Activated CD8-positive, alpha-beta T cell treated with anti-CD3 and anti-CD28 coated beads for 36 hours (primary cell): ENCODE measurements around the gene TRAPPC4. TPM values are rescaled to one million over a fixed set of nuclear protein-coding genes. Genes with fewer than 3 reads are reported as not detected.

Experiments
- ATAC-seq: fragments of 200-7000 bp; cut with Tn5 transposase; one replicate; pipeline ENCODE4 v1.10.0; 2021; ENCODE audit warnings: mild to moderate bottlenecking, moderate library complexity
- CTCF ChIA-PET: fragments of 350-600 bp; sonication (Branson Sonifier 250); formaldehyde crosslinking; loops from one replicate; lab custom pipeline; 2021; ENCODE audit warnings: antibody characterized with exemption; lab: Charles Lee
- POLR2A ChIA-PET: fragments of 350-600 bp; sonication (Branson Sonifier 250); formaldehyde crosslinking; loops from one replicate; lab custom pipeline; 2021; ENCODE audit warnings: antibody characterized with exemption; lab: Charles Lee
- DNase-seq: peaks from one replicate; pipeline ENCODE4 v3.0.0-alpha.2; 2020
- H3K27ac Mint-ChIP-seq: one replicate; pipeline ENCODE4 v1.8.0; 2021; ENCODE audit warnings: mild to moderate bottlenecking, mixed read lengths
- H3K27me3 Mint-ChIP-seq: one replicate; pipeline ENCODE4 v1.8.0; 2021; ENCODE audit warnings: mixed read lengths
- H3K36me3 Mint-ChIP-seq: one replicate; pipeline ENCODE4 v1.8.0; 2021; ENCODE audit warnings: low read depth, mixed read lengths
- H3K4me1 Mint-ChIP-seq: one replicate; pipeline ENCODE4 v1.8.0; 2021; ENCODE audit warnings: low read depth, mixed read lengths
- H3K4me3 Mint-ChIP-seq: one replicate; pipeline ENCODE4 v1.8.0; 2021; ENCODE audit warnings: mild to moderate bottlenecking, moderate library complexity, mixed read lengths
- H3K9me3 Mint-ChIP-seq: one replicate; pipeline ENCODE4 v1.8.0; 2021; ENCODE audit warnings: mixed read lengths
- CTCF ChIP-seq: fragments of 200-600 bp; IDR thresholded peaks from one replicate; pipeline ENCODE4 v1.8.0; 2022; ENCODE audit warnings: antibody characterized with exemption, mild to moderate bottlenecking
- intact Hi-C: fragments of 100-400 bp; cut with micrococcal nuclease; formaldehyde crosslinking; loops from one replicate; pipeline ENCODE4 v1.10.0; 2022
- total RNA-seq, 2 experiments: library from RNA; stranded (reverse); gene quantifications; one replicate each; pipeline ENCODE4 v1.2.3, GENCODE V29; 2021

Gene TRAPPC4
- total RNA-seq, 2 experiments from 2014 or later: 69.5 to 71.4 TPM

DNA sequence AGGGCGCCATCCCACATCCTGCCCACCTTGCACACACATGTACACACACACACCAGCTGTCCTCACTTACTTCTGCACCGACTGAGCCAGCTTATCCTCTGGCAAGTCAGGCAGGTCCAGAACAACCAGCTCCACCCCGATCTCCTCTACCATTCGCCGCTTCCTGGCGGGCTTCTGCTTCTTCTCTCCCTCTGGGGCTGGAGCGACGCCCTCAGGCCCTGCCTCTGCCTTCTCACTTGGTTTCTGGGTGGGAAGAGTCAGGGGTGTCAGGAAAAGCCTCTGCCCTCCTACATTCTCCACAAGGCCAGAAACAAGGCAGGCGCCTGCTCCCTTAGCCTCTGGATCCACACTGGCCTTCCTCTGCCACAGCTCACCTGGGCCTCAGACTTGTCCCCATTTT lies 30.1 kb downstream of the TRAPPC4 start:
- ATAC-seq (no peak), DNase-seq (no peak)
- ChIA-PET CTCF (interaction anchor here (2.0 kb wide), 1 partner anchor 17 kb away, joined by 7 read pairs; the partner anchor contains the start of gene SLC37A4), POLR2A (interaction anchor here (0.6 to 2.0 kb wide), 5 partner anchors 8 to 65 kb away, joined by 3 to 10 read pairs (median 3); partner anchors contain the start of gene HYOU1)
- Mint-ChIP-seq H3K4me3 (no peak overlapping the region), H3K27ac (no peak overlapping the region), H3K9me3 (no peaks in the 10 kb centered on the region), H3K36me3 (peaks cover 57% of the 10 kb centered on the region), H3K4me1 (peaks cover 21% of the 10 kb centered on the region), H3K27me3 (no peaks in the 10 kb centered on the region)
- TF ChIP-seq CTCF: no peak
- intact Hi-C loops: no loop called here

- Mint-ChIP-seq H3K4me3 (no peak overlapping the region), H3K36me3 (peaks cover 61% of the 10 kb centered on the region), H3K27me3 (no peaks in the 10 kb centered on the region), H3K27ac (no peak overlapping the region), H3K9me3 (no peaks in the 10 kb centered on the region), H3K4me1 (peaks cover 21% of the 10 kb centered on the region)
- DNase-seq (no peak), ATAC-seq (no peak)
- CTCF ChIA-PET: interaction anchor here (2.0 kb wide), 1 partner anchor 18 kb away, joined by 7 read pairs; the partner anchor contains the start of gene SLC37A4
- no peak for TF ChIP-seq CTCF
- POLR2A ChIA-PET: interaction anchor here (0.6 kb wide), 1 partner anchor 45 kb away, joined by 3 read pairs; no protein-coding TSS in a partner anchor
- intact Hi-C loops: no loop called here
Measured at GRCh38 chr11:119049081-119049480, 30.5 kb downstream of the TRAPPC4 start.

DNA sequence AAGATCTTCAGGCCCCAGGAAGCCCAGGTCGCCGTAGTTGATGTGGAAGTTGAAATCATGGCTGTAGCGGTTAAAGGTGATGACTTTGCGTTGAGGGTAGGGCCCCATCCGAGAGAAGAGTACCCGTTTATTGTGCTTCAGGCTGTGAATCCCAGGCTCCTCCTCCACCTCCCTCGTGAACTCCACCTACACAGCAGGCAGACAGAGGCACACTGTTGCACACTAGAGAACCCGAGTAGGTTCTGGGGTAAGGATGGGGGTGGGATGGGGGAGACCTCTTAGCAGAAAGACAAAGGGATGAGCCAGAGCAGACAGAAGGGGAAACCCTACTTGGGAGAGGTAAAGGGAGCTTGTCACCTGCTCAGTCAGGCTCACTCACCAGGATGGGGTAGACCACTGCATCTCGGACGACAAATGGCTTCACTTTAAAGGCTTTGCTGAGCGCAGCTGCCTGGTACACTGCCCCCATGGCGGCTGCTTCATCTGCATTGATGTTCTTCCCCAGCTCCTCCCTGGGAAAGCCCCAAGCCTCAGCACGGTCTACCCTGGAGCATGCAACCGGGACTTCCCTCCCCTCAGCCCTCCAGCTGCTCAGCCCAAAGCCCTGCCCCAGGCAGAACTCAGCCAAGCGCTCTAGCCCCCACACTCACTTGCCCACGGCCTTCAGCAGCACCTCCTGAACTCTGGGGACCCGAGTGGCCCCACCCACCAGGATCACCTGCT lies 33.0 kb downstream of the TRAPPC4 start:
- DNase-seq: peak; percentile 34
- H3K9me3 Mint-ChIP-seq: no peaks in the 10 kb centered on the region
- peak; percentile 28 for ATAC-seq
- no peak for TF ChIP-seq CTCF
- ChIA-PET POLR2A (interaction anchor here (0.6 to 1.9 kb wide), 7 partner anchors 9 to 1826 kb away, joined by 3 to 9 read pairs (median 3); partner anchors contain the start of gene SLC37A4), CTCF (no interaction called here)
- peaks cover 73% of the 10 kb centered on the region for H3K36me3 Mint-ChIP-seq
- peak overlapping the region; percentile 55 for H3K27ac Mint-ChIP-seq
- H3K4me1 Mint-ChIP-seq: peaks cover 37% of the 10 kb centered on the region
- H3K4me3 Mint-ChIP-seq: no peak overlapping the region
- no peaks in the 10 kb centered on the region for H3K27me3 Mint-ChIP-seq
- intact Hi-C loops: no loop called here

DNA sequence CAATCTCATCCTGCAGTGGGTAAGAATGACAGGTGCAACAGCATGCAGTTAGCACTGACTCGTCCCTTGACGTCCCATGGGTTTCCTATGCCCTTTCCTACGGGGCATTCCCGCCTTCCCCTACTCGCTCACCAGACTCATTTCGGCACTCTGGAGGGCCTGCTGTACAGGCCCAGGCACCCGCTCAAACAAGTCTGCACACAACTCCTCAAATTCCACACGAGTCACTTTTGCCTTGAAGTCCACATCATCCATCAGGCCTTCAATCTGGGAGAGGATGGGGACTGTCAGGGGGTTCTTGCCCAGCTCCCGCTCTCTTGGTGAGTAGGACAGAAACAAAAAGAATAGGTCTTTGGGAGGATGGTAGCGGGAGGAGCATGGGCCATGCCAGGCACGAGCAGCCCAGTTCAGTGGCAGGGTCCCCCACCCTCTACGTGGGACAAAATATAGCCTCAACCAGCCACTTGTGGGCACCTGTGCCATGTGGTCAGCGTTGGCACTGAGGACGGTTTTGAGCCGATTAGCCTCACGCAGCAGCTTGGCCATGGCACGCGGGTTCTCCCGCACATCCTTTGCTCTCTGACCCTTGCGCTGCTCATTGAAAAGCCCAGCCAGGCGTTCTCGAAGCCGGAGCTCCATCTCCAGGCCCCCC lies 33.7 kb downstream of the TRAPPC4 start:
- DNase-seq: no peak
- no peak overlapping the region for H3K4me3 Mint-ChIP-seq
- peaks cover 37% of the 10 kb centered on the region for H3K4me1 Mint-ChIP-seq
- H3K9me3 Mint-ChIP-seq: no peaks in the 10 kb centered on the region
- TF ChIP-seq CTCF: no peak
- H3K27ac Mint-ChIP-seq: peak overlapping the region; percentile 41
- ATAC-seq: no peak
- CTCF ChIA-PET: no interaction called here
- intact Hi-C loops: no loop called here
- POLR2A ChIA-PET: interaction anchor here (1.1 to 1.9 kb wide), 4 partner anchors 8 to 42 kb away, joined by 3 to 9 read pairs (median 5); partner anchors contain the start of genes SLC37A4 and TRAPPC4
- H3K36me3 Mint-ChIP-seq: peaks cover 71% of the 10 kb centered on the region
- H3K27me3 Mint-ChIP-seq: no peaks in the 10 kb centered on the region
